GM19193 (cell line): ENCODE data around the gene CCSER1.

Experiments
- POLR2A ChIP-seq: IDR thresholded peaks from 4 replicates; pipeline ENCODE4 v1.6.1; 2011; ENCODE audit not compliant: insufficient read depth, insufficient read length; ENCODE audit errors: extremely low read depth

The CCSER1 gene

DNA sequence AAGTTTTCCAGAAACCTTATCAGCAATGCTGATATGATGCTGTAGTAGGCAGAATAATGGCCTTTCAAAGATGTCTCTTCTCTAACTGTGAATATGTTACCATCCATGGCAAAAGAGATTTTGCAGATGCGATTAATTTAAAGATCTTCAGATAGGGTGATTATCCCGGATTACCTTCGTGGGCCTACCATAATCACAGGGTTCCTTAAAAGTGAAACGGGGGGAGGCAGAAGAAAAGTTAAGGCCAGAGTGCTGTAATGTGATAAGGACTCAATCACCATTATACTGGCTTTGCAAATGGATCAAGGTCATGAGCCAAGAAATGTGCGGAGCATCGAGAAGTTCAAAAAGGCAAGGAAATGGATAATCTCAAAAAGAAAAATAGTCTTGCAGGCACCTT lies 459.6 kb downstream of the CCSER1 start:
- no peak for TF ChIP-seq POLR2A

DNA sequence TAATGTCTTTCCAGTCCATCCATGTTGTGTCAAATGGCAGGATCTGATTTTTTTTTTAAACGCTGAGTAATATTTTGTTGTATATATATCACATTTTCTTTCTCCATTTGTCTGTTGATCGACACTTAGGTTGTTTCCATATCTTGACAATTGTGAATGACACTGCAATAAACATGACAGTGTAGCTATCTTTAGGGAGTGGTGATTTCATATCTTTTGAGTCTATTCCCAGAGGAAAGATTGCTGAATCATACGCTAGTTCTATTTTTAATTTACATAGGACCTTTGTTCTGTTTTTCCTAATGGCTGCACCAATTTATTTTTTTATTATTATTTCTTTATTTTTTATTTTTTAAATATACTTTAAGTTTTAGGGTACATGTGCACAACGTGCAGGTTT lies 470.7 kb downstream of the CCSER1 start:
- no peak for TF ChIP-seq POLR2A

DNA sequence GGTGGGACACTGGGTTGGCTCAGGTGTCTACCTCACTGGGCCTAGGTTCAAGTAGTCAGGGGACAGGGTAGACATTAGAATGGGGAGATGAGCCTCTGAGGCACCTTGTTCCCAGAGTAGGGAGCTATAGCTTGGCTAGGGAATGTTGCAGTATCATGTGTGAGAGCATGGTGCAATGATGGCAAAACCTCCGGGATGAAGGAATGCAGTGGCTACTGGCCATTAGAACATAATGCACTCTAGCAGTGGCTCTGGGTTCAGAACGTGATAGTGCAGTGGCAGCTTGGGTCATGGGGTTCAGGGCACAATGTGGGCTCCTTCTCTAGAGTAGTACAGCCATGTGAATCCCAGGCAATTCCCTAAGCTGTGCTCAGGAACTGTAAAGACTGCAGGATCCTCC lies 471.5 kb downstream of the CCSER1 start:
- no peak for TF ChIP-seq POLR2A

DNA sequence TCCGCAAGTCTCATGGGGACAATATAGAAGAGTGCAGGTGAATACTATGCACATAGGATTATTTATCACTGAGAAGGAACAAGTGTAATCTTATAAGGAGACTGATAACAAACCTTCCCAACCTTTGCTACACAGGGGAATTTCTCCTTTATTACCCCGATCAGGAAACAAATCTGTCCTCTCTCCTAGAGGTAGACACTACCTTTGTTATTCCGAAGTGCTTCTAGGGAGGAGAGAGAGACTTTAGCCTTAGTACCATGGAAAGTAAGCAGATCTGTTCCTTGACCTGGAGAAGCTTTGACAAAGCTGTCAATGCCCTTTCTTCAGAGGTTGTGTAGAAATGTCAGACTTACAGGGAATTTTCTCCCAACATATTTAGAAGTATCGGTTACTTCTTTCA lies 475.5 kb downstream of the CCSER1 start:
- no peak for TF ChIP-seq POLR2A

DNA sequence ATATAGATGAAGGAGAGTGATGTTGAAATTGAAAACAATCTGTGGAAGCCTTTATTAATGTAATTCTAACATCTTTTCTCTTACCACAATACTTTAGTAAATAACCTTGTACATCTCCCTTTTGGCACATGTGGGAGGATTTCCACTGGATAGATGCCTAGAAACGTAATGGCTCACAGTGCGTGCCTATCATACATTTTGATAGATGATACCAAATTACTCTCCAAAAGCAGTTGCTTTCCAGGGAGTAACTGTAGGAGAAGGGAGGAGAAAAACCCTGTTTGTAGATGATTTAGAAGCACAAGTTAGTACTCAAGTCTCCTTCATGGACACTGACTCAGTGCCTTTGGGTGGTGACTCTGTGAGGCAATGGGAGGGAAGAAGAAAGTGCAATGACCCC lies 476.3 kb downstream of the CCSER1 start:
- TF ChIP-seq POLR2A: no peak

DNA sequence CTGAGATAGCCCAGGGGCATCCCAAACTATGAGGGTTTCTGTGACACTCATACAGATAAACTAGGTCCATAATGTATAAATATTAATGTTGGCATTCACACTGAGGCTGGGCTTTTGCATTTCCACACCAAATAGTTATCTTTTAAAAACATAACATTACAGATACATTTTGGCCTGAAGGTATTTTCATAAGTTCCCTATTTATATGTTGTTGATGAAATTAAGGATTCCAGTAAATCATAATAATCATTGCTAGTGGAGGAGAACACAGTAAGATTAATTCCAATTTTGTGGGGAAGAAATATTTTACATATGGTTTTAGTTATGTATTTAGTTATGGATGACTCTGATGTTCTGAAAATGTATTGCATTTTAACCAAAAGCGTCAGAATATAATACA lies 479.6 kb downstream of the CCSER1 start:
- TF ChIP-seq POLR2A: no peak

DNA sequence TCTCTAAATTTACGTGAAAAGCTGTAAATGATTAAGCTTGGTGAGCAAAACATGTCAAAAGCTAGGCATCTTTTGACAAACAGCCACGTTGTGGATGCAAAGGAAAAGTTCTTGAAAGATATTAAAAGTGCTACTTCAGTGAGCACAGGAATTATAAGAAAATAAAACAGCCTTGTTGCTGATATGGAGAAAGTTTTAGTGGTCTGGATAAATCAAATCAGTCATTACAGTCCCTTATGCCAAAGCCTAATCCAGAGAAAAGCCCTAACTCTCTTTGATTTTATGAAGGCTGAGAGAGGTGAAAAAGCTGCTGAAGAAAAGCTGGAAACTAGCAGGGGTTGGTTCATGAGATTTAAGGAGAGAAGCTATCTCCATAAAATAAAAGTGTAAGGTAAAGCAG lies 487.2 kb downstream of the CCSER1 start:
- TF ChIP-seq POLR2A: no peak

DNA sequence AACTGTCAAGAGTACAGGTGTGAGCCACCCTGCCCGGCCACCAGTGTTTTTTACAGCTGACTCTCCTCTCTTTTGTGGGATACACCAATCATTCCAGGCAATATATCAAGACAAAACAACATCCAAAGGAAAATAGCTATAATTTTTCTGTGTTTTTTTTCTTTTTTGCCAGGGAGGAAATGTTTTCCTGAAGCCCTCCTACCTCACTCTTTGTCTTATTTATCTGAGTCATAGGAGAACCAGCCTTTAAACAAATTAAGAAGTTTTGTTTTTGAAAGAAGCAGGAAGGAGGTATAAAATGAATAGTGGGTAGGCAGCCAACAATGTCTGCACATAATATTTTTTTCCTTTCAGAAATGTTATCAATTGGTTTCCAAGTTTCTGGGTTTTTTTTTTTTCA lies 493.9 kb downstream of the CCSER1 start:
- no peak for TF ChIP-seq POLR2A

DNA sequence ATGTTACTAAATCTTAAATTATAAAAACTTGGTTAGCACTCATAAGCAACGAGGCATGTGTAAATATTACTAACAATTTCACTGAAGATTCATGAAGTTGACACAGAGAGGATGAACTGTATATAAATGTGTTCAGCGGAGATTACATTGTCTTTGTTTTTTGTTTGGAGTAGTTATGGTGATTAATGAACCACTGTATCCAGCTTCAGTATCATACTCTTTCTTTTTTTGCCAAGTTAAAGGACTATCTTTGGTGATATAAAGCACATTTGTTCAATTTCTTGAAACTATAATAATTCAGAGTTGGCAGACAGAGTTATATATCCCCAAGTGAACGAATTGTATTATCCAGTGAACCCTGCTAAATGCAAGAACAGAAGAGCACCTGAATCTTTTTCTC lies 497.6 kb downstream of the CCSER1 start:
- TF ChIP-seq POLR2A: no peak

DNA sequence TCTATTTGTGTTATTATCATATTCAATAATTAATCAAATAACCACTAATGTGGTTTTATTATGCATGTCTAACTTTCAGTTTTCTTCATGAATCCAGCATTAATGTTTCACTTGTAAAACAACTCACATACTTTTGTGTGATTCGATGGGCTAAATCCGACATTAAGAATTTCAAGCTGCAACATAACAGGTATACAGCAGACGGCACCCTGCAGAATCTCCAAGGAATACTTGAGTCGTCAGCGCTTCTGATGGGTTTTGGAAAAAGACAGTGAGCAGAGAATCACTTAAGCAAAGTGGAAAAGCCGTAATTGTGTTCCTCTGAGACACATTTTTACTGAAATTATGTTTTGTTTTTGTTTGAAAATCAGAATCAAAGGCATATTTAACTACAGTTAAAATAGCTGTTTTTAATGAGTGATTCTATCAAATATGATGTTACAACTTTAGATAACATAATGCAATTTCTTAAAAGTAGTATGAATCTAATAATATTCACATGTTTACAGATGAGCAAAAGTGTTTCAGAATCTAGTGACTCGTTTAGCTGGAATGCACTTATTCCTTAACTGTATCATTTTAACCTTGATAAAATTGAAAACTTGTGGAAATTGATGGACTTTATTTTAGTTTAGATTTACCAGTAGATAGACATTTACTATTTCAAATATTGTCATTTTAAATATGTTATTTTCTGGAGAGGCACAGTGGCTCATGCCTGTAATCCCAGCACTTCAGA lies 514.8 kb downstream of the CCSER1 start:
- no peak for TF ChIP-seq POLR2A

DNA sequence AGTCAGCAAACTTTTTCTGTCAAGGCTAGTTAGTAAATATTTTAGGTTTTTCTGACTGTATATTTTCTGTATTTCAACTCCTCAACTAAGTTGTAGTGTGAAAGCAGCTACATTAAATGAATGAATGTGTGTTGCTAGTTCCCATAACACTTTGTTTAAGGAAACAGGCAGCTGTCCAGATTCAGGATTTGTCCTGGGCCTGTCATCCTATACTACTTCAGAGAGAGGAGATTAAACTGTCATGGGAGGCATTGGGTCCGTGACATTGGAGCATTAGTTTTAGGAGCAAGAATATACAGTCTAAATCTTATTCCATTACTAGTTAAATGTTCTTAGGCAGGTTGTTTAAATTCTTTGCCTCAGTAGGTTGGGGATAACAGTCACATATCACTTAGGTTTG lies 516.0 kb downstream of the CCSER1 start:
- TF ChIP-seq POLR2A: no peak

DNA sequence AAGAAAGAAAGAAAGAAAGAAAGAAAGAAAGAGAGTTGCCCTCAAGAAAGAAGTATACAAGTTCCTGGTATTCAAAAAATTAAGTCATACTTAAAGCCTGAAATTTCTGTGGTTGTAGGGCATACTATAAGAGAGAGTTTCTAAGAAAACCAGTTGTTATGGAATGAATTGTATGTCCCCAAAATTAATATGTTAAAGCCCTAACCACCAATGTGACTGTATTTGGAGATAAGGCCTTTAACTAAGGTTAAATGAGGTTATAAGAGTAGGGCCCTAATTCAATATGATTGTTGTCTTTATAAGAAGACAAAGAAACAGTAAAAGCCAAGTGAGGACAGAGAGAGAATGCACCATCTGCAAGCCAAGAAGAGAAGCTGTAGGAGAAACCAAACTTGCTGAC lies 521.1 kb downstream of the CCSER1 start:
- TF ChIP-seq POLR2A: no peak

DNA sequence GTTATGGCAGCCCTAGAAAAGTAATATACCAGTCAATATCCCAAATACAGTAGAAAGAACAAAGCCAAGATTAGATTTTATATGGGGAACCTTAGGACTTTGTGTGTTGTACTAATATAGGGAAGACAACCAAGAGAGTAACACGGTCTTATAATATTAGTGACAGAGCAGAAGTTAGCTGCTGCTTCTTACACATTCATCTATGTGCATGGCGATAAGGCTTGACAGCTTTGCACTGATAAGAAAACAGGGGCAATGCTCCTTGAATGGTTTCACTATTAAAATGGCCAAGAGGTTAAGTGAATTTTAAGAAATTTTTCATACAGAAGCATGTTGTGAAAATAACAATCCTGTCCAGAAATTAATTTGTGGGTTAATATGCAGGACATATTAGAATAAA lies 521.6 kb downstream of the CCSER1 start:
- TF ChIP-seq POLR2A: no peak

DNA sequence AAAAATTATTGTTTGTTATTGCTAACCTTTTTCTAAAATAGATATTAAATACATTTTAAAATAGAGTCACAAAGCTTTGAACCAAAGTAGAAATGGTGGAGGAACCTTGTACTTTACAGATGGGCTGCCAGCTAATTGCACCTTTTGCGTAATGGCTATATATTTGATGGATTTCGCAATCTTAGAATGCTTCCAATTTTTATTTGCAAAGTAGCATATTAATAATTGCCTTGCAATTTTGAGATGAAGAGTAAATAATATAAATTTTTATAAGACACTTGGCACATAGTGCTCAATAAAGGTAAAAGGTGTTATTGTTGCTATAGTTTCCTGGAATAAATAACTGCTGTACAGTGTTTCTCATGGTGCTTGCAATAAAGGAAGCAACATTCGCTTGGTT lies 533.5 kb downstream of the CCSER1 start:
- TF ChIP-seq POLR2A: no peak

DNA sequence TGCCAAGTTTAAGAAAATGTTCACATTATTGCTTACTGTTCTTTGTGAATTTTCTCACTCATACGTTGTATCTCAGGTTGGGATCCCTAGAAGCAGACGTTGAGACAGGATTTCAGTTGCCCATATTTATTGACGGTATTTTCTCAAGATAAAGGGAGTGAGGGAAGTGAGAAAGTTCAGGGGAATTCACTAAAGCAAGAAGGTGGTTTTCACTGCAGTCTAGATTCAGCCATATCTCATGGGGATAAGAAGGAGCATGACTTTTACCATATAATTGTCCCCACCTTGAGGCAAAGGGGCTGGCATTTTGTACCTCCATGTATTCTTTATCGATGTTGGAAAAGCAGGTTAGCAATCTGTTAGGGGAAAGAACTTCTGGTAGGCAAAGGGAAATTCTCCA lies 543.0 kb downstream of the CCSER1 start:
- no peak for TF ChIP-seq POLR2A

DNA sequence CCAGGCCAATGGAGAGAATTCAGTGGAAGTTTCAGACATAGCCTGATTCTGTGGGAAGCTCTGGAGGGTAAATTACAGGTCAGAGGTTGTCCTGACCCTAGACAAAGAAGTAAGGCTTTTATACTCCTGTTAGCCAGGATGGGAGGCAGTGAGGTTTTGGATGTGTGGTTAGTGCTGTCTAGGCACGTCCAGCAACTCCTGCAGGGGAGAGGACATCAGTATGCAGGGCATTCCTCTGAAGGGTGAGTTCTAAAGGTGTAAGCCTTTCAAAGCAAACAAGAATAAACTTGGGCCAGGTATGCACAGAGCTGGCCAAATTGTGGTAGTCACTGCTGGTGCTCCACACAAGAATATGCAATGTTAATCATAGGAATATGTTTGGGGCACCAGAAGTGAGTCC lies 562.5 kb downstream of the CCSER1 start:
- TF ChIP-seq POLR2A: no peak

DNA sequence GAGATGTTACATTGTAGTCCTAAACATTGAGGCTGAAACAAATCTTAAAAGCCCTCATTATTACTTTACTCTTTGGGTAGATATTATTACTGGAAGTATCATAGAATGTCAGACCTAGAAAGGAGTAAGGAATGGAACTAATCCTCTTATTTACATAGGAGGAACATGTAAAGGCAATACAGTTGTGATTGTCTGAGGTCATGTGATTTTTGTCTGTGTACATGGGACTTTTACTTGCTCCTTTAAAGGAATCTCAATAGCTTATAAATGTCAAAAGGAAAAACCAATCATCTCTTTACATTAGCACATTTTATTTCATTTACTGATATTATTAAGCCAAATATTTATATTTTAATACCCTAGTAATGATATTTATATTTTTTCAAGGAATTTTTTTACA lies 568.2 kb downstream of the CCSER1 start:
- no peak for TF ChIP-seq POLR2A
